HUES48 (cell line): Measurements from ENCODE around the gene SDHAF2.

ENCODE experiments used
- H3K27ac ChIP-seq: one replicate; pipeline ENCODE4 v1.7.0; 2013; ENCODE audit warnings: low read depth, low read length, inconsistent platforms
- H3K27me3 ChIP-seq: 2 replicates; pipeline ENCODE4 v1.6.1; 2013; ENCODE audit warnings: mild to moderate bottlenecking, low read length; ENCODE audit not compliant: control insufficient read depth, insufficient read depth
- H3K36me3 ChIP-seq: 2 replicates; pipeline ENCODE4 v1.6.1; 2013; ENCODE audit warnings: low read length; ENCODE audit not compliant: control insufficient read depth, insufficient read depth
- H3K4me1 ChIP-seq: 2 replicates; pipeline ENCODE4 v1.6.1; 2013; ENCODE audit warnings: mild to moderate bottlenecking, low read length; ENCODE audit not compliant: control insufficient read depth, insufficient read depth
- H3K4me3 ChIP-seq: 2 replicates; pipeline ENCODE4 v1.5.1; 2013; ENCODE audit warnings: mild to moderate bottlenecking, low read depth, low read length
- H3K9ac ChIP-seq: 2 replicates; pipeline ENCODE4 v1.6.1; 2013; ENCODE audit warnings: mild to moderate bottlenecking, low read depth, low read length, moderate library complexity
- H3K9me3 ChIP-seq: 2 replicates; pipeline ENCODE4 v1.6.1; 2013; ENCODE audit warnings: low read length; ENCODE audit not compliant: control insufficient read depth, insufficient read depth

SDHAF2 gene

DNA sequence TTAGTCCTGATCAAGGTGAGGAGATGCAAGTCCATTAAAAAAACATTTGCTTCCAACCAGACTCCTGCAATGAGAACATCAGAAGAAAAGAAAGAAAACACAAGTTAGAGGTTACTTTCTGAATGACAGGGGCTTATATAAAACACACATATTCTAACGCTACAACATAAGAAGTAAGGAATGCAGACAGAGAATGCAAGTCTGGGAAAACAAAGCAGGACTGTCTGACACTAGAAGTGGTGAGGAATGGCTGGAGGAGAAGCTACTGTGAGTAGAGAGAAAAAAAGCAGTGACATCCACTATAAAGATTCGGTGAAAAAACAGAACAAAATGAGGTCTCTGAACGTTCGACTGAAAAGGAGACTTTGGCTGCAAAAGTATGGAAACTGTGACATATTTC lies 25.3 kb upstream of the SDHAF2 start:
- Histone ChIP-seq H3K9me3 (no peaks in the 10 kb centered on the region), H3K27me3 (no peaks in the 10 kb centered on the region), H3K4me3 (no peak overlapping the region), H3K36me3 (peaks cover 77% of the 10 kb centered on the region), H3K4me1 (no peaks in the 10 kb centered on the region), H3K27ac (no peak overlapping the region), H3K9ac (no peak overlapping the region)

DNA sequence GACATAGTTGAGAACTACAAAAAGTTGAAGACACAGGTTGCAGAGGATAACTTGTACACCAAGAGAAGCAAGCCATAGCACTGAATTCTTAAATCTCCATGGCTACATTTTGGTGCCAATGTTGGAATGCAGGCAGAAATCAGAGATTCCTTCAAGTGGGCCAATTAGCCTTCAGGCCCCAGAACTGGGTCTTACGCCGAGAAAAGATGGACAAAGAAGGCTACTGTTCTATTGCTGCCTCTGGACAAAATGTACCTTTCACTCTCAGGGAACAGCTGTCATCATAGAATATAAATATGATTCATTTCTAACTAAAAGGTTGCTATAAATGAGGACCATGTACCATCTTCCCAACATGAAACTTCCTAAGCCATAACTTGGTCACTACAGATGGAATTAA lies 23.9 kb upstream of the SDHAF2 start:
- H3K36me3 ChIP-seq, result peaks cover 85% of the 10 kb centered on the region
- no peaks in the 10 kb centered on the region for H3K9me3 ChIP-seq
- no peak overlapping the region for H3K4me3 ChIP-seq
- H3K9ac ChIP-seq, result no peak overlapping the region
- H3K27me3 ChIP-seq, result no peaks in the 10 kb centered on the region
- H3K27ac ChIP-seq, result no peak overlapping the region
- H3K4me1 ChIP-seq, result no peaks in the 10 kb centered on the region

DNA sequence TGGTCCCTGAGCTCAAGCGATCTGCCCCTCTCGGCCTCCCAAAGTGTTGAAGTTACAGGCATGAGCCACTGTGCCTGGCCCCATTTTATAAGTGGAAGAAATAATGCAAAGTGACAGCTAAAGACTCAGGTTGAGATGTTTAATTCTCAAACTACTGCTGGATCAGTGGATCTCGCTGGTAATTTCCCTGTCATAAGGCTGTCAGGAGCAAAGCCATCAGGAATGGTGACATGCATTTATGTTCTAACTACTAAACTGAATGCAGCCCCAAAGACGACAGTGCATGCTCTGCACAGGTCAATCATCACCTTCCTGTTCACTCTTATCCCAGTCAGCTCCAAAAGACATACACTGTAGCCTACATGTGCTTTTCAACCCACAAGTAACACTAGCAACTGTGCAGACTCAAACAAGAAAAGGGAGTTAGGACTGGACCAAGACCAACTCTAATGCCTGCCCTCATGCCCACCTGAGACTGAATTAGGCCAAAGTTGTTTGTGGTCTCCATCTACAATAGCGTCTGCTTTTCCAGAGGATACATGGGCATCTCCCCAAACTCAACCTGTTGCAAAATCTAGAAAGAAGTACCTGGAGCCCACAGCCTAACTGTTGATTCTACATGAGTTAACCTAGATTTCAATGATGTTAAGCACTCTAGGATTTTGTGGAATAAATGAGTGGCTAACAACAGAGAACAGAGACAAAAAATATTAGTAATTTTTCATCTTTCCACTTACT lies 22.8 kb upstream of the SDHAF2 start:
- H3K27ac ChIP-seq, result no peak overlapping the region
- H3K4me1 ChIP-seq, result no peaks in the 10 kb centered on the region
- H3K9me3 ChIP-seq, result no peaks in the 10 kb centered on the region
- H3K27me3 ChIP-seq, result no peaks in the 10 kb centered on the region
- H3K36me3 ChIP-seq, result peaks cover 94% of the 10 kb centered on the region
- H3K4me3 ChIP-seq, result no peak overlapping the region
- no peak overlapping the region for H3K9ac ChIP-seq

DNA sequence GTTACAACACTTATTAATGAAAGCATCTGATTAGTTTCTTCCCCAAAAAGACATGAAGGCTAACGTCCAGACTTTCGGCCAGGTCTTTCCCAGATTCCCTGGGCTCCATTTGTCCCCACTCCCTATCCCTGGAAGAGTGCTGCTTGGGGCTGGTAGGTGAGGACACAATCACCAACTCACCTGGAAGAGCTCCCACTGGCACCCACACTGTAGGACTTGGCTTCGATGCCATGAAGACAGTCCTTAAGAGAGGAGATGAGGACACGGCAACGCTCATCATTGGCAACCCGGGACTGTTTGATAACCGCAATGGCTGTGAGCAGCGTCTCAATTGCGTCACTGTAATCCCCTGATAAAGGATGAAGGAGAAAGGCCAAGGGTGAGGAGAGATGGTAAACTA lies 18.3 kb upstream of the SDHAF2 start:
- Histone ChIP-seq H3K36me3 (peaks cover 95% of the 10 kb centered on the region), H3K9me3 (no peaks in the 10 kb centered on the region), H3K9ac (no peak overlapping the region), H3K27me3 (no peaks in the 10 kb centered on the region), H3K27ac (no peak overlapping the region), H3K4me3 (no peak overlapping the region), H3K4me1 (no peaks in the 10 kb centered on the region)

DNA sequence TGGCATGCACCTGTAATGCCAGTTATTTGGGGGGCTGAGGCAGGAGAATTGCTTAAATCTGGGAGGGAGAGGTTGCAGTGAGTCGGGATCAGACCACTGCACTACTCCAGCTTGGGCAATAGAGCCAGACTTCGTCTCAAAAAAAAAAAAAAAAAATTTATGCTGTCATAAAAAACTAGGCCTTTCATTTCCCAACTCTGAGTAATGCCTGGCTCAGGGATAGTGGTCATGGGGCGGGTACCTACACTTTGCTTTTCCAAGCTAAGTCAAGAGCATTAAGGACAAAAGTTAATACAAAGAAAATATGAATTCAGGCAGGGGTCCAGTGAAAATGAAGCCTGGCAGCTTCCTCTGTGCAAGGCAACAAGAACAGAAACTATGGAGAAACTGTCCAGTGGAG lies 16.4 kb upstream of the SDHAF2 start:
- H3K9ac ChIP-seq, result no peak overlapping the region
- H3K4me1 ChIP-seq, result no peaks in the 10 kb centered on the region
- H3K27me3 ChIP-seq, result no peaks in the 10 kb centered on the region
- H3K9me3 ChIP-seq, result no peaks in the 10 kb centered on the region
- H3K36me3 ChIP-seq, result peaks cover 97% of the 10 kb centered on the region
- no peak overlapping the region for H3K27ac ChIP-seq
- no peak overlapping the region for H3K4me3 ChIP-seq

DNA sequence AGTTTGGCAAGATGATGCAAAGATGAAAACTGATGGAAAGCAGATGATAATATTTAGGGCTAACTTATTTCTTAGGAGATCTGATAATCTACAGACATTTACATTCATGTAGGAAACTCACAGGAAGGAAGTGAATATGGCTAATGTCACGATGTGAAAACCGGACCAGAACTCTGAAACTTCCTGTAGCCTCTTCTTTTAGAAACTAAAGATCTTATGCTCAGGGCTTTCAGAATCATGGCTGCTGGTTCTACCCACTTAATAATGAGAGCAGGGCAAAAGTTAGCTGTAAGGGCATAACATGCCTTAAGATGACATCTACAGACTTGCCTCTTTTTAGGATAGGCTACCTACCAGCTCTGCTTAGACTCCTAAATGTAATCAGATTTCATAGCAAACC lies 15.4 kb upstream of the SDHAF2 start:
- Histone ChIP-seq H3K36me3 (peaks cover 98% of the 10 kb centered on the region), H3K27me3 (no peaks in the 10 kb centered on the region), H3K9ac (no peak overlapping the region), H3K9me3 (no peaks in the 10 kb centered on the region), H3K4me1 (no peaks in the 10 kb centered on the region), H3K4me3 (no peak overlapping the region), H3K27ac (no peak overlapping the region)

DNA sequence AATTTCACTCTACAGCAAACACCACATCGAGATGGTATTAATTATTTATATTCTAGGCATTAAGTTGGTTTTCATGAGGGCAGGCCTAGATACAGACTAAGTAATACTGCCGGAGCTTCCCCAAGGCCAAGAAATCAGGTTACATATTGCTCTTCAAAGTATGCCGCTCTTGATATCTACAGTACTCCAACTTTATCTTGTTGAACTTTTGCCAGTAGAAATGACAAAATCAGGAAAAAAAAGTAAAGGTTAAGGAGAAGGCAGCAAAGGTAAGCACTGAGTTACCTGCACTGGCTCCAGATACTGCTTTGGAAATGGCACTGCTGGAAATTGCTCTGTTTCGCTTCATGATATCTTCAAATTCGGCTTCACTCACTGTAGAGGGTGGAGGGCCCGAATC lies 14.5 kb upstream of the SDHAF2 start:
- Histone ChIP-seq H3K27ac (no peak overlapping the region), H3K36me3 (peaks cover 98% of the 10 kb centered on the region), H3K4me1 (no peaks in the 10 kb centered on the region), H3K4me3 (no peak overlapping the region), H3K9ac (no peak overlapping the region), H3K9me3 (no peaks in the 10 kb centered on the region), H3K27me3 (no peaks in the 10 kb centered on the region)

DNA sequence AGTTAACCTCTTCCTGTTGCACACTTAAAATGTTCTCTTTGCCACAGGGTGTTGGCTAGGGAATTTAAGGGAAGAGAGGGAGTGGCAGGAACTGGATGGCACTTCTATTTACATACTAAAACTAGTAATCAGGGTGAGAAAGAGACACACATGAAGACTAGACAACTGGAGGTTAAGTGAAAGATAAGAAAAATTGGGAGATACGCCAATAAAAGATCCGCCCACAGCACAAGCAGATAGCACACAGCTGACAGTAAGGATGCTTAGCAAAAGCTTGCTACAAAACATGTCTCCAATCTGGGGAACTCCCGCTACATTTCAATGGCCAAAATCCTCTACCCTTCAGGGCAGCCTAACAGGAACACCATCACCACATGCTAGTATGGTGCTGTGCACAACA lies 13.0 kb upstream of the SDHAF2 start:
- H3K4me1 ChIP-seq, result no peaks in the 10 kb centered on the region
- H3K27me3 ChIP-seq, result no peaks in the 10 kb centered on the region
- H3K9ac ChIP-seq, result no peak overlapping the region
- peaks cover 98% of the 10 kb centered on the region for H3K36me3 ChIP-seq
- H3K4me3 ChIP-seq, result no peak overlapping the region
- no peaks in the 10 kb centered on the region for H3K9me3 ChIP-seq
- H3K27ac ChIP-seq, result no peak overlapping the region

DNA sequence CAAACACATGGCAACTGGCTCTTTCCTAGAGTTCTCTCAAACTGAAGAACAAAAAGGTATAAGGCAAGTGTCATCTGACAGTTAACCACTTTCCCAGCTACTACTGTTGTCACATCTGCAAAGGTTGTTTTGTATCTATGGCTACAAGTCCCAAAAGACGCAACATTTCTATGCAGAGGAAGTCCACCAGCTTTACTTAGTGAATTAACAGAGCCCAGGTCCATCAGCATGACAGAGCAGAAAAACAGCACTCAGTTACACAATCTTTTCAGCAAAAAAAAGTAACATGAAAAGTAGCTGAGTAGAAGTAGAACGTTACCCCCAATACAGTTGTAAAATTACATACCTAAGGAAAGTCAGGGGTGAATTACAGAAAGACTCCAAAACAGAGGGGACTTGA lies 12.3 kb upstream of the SDHAF2 start:
- Histone ChIP-seq H3K4me3 (no peak overlapping the region), H3K27ac (no peak overlapping the region), H3K4me1 (no peaks in the 10 kb centered on the region), H3K9me3 (no peaks in the 10 kb centered on the region), H3K27me3 (no peaks in the 10 kb centered on the region), H3K36me3 (peaks cover 99% of the 10 kb centered on the region), H3K9ac (no peak overlapping the region)

DNA sequence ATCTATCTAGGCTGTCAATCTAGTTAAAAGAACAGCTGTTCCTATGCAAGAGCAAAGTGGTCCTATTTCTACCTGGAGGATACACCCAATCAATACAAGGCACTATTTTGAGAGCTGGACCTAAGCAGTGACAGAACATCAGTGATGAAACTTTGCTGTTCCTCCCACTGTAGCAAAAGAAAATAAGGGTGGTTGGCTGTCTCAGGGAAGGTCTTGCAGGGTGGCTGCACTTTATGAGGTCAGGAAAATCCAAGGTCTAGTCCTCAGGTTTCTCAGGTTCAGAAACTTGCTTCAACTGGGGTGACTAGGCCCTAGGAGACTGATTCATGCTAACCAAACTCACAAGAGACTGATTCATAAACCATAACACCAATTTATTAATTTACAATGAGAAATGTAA lies 11.8 kb upstream of the SDHAF2 start:
- H3K27me3 ChIP-seq, result no peaks in the 10 kb centered on the region
- H3K9me3 ChIP-seq, result no peaks in the 10 kb centered on the region
- no peak overlapping the region for H3K9ac ChIP-seq
- no peak overlapping the region for H3K27ac ChIP-seq
- no peaks in the 10 kb centered on the region for H3K4me1 ChIP-seq
- H3K4me3 ChIP-seq, result no peak overlapping the region
- peaks cover 97% of the 10 kb centered on the region for H3K36me3 ChIP-seq

DNA sequence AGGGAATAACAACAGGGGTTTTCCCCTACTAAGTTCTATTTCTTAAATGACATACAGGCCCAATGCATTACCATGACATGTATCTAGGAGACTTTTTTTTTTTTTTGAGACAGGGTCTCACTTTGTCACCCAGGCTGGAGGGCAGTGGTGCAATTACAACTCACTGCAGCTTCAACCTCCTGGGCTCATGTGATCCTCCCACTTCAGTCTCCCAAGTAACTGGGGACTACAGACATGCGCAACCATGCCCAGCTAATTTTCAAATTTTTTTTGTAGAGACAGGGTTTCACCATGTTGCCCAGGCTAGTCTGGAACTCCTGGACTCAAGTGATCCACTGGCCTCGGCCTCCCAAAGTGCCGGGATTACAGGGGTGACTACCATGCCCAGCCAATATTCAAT lies 7.7 kb upstream of the SDHAF2 start:
- Histone ChIP-seq H3K9ac (no peak overlapping the region), H3K27me3 (no peaks in the 10 kb centered on the region), H3K4me1 (no peaks in the 10 kb centered on the region), H3K9me3 (no peaks in the 10 kb centered on the region), H3K27ac (no peak overlapping the region), H3K36me3 (peaks cover 95% of the 10 kb centered on the region), H3K4me3 (no peak overlapping the region)
